GM23338 (cell line): ENCODE data around the gene STK33. TPM values are rescaled to one million over a fixed set of nuclear protein-coding genes. Genes with fewer than 3 reads are reported as not detected.
"Not testable (repeated sequence)": the region's sequence is repeated elsewhere in the genome, so short reads cannot be mapped to it uniquely, and the experiment has no call there.

Source experiments
- ATAC-seq: fragments of 200-7000 bp; cut with Tn5 transposase; 3 replicates; pipeline ENCODE4 v1.9.1; 2020
- DNase-seq: peaks from one replicate; pipeline ENCODE4 v3.0.0-alpha.2; 2015; ENCODE audit warnings: low spot score
- H2AFZ ChIP-seq: fragments of 200-600 bp; sonication (generic); 2 replicates; pipeline ENCODE4 v1.8.0; 2016; ENCODE audit warnings: antibody characterized with exemption, mild to moderate bottlenecking, moderate library complexity
- H3F3A ChIP-seq: fragments of 200-600 bp; sonication (generic); replicated peaks from 2 replicates; pipeline ENCODE4 v1.8.0; 2017; ENCODE audit warnings: antibody characterized with exemption, mixed run types, low read depth
- H3K27ac ChIP-seq: fragments of 200-600 bp; sonication (generic); 2 replicates; pipeline ENCODE4 v1.6.1; 2016; ENCODE audit warnings: low read depth
- H3K27me3 ChIP-seq: fragments of 200-600 bp; sonication (generic); 2 replicates; pipeline ENCODE4 v1.8.0; 2016; ENCODE audit warnings: mild to moderate bottlenecking, mixed run types, moderate library complexity; ENCODE audit not compliant: insufficient read depth
- H3K36me3 ChIP-seq: fragments of 200-600 bp; sonication (generic); 2 replicates; pipeline ENCODE4 v1.8.0; 2016; ENCODE audit warnings: mild to moderate bottlenecking; ENCODE audit not compliant: insufficient read depth
- H3K4me1 ChIP-seq: fragments of 200-600 bp; sonication (generic); 2 replicates; pipeline ENCODE4 v1.8.0; 2016; ENCODE audit warnings: mild to moderate bottlenecking, moderate library complexity; ENCODE audit not compliant: insufficient read depth
- H3K4me2 ChIP-seq: fragments of 200-600 bp; sonication (generic); 2 replicates; pipeline ENCODE4 v1.7.1; 2017; ENCODE audit warnings: mixed run types
- H3K4me3 ChIP-seq: fragments of 200-600 bp; sonication (generic); 2 replicates; pipeline ENCODE4 v1.6.1; 2016; ENCODE audit warnings: mixed run types
- H3K79me2 ChIP-seq: fragments of 200-600 bp; sonication (generic); replicated peaks from 2 replicates; pipeline ENCODE4 v1.8.0; 2017; ENCODE audit warnings: mild to moderate bottlenecking; ENCODE audit not compliant: insufficient read depth
- H3K9me2 ChIP-seq: fragments of 200-600 bp; sonication (generic); 2 replicates; pipeline ENCODE4 v1.8.0; 2017; ENCODE audit not compliant: insufficient read depth
- H4K20me1 ChIP-seq: fragments of 200-600 bp; sonication (generic); replicated peaks from 2 replicates; pipeline ENCODE4 v1.8.0; 2017; ENCODE audit warnings: mild to moderate bottlenecking; ENCODE audit not compliant: insufficient read depth
- H3K27ac Mint-ChIP-seq: 2 replicates; pipeline ENCODE4 v1.8.0; 2020; ENCODE audit warnings: inconsistent platforms, mild to moderate bottlenecking, moderate library complexity, mixed read lengths
- H3K27me3 Mint-ChIP-seq: 3 replicates; pipeline ENCODE4 v1.8.0; 2022; ENCODE audit warnings: low read depth, mild to moderate bottlenecking, moderate library complexity, mixed read lengths, inconsistent platforms; ENCODE audit not compliant: insufficient read depth, poor library complexity
- H3K36me3 Mint-ChIP-seq: 3 replicates; pipeline ENCODE4 v1.8.0; 2021; ENCODE audit warnings: low read depth, mild to moderate bottlenecking, inconsistent platforms, moderate library complexity, mixed read lengths
- H3K4me1 Mint-ChIP-seq: 3 replicates; pipeline ENCODE4 v1.8.0; 2020; ENCODE audit warnings: mild to moderate bottlenecking, inconsistent platforms, mixed read lengths
- H3K4me3 Mint-ChIP-seq: 3 replicates; pipeline ENCODE4 v1.8.0; 2021; ENCODE audit warnings: moderate library complexity, mild to moderate bottlenecking, inconsistent platforms, mixed read lengths
- H3K9me3 Mint-ChIP-seq: 3 replicates; pipeline ENCODE4 v1.8.0; 2020; ENCODE audit warnings: moderate library complexity, mild to moderate bottlenecking, inconsistent platforms, mixed read lengths
- CREB1 ChIP-seq: fragments of 250-450 bp; sonication (Bioruptor Pico); IDR thresholded peaks from 2 replicates; pipeline ENCODE4 v1.5.0; 2020; ENCODE audit warnings: low read depth, mild to moderate bottlenecking, moderate library complexity
- EZH2 ChIP-seq: fragments of 200-600 bp; sonication (generic); IDR thresholded peaks from one replicate; pipeline ENCODE4 v1.8.0; 2017; ENCODE audit warnings: antibody characterized with exemption, mild to moderate bottlenecking, low read depth; ENCODE audit not compliant: unreplicated experiment
- EZH2phosphoT487 ChIP-seq: fragments of 200-600 bp; sonication (generic); IDR thresholded peaks from one replicate; pipeline ENCODE4 v1.8.1; 2018; ENCODE audit warnings: antibody characterized with exemption; ENCODE audit not compliant: unreplicated experiment
- NANOG ChIP-seq: IDR thresholded peaks from 2 replicates; pipeline ENCODE4 v1.6.1; 2016; ENCODE audit warnings: antibody characterized with exemption, borderline replicate concordance
- ZNF114 ChIP-seq: fragments of 250-450 bp; sonication (Bioruptor Pico); IDR thresholded peaks from 2 replicates; pipeline ENCODE4 v1.5.0; 2020; ENCODE audit warnings: mild to moderate bottlenecking, moderate library complexity
- ZNF331 ChIP-seq: fragments of 250-450 bp; sonication (Bioruptor Pico); IDR thresholded peaks from 2 replicates; pipeline ENCODE4 v1.5.0; 2020; ENCODE audit warnings: low read depth, mild to moderate bottlenecking, moderate library complexity
- polyA plus RNA-seq: library from polyadenylated mRNA; unstranded; fragments of >200 nt; fragmentation: Nextera tagmentation; extraction: Ambion mirVana; gene quantifications from 2 replicates; pipeline ENCODE4 v1.2.1, GENCODE V29; 2016
- total RNA-seq: library from RNA; depleted of rRNA; stranded (reverse); fragments of >200 nt; shearing (Covaris generic); gene quantifications from 2 replicates; pipeline ENCODE4 v1.2.3, GENCODE V29; 2014
- TF ChIP-seq, protein P1 (sequence below): IDR thresholded peaks from 2 replicates; pipeline ENCODE4 v1.6.1; 2016; ENCODE audit warnings: antibody characterized with exemption
- TF ChIP-seq, protein P2 (sequence below), 2 experiments: fragments of 200-600 bp in 1 of 2; sonication (generic) in 1 of 2; conservative IDR thresholded peaks; 2 replicates each; pipeline versions ENCODE4 v1.5.1 to v1.6.1; 2016 to 2017; ENCODE audit warnings: antibody characterized with exemption in 2 of 2, low read depth in 2 of 2, mild to moderate bottlenecking in 2 of 2, moderate library complexity in 1 of 2

STK33 gene
- total and polyA plus RNA-seq, 2 experiments from 2014 or later: 17.2 to 18.2 TPM

DNA sequence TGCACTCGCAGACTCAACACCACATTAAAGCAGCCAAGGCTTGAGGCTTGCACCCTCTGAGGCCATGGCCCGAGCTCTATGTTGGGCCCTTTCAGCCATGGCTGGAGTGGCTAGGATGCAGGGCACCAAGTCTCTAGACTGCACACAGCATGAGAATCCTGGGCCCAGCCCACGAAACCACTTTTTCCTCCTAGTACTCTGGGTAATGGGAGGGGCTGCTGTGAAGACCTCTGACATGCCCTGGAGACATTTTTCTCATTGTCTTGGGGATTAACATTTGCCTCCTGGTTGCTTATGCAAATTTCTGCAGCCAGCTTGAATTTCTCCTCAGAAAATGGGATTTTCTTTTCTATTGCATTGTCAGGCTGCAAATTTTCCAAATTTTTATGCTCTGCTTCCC lies 127.1 kb downstream of the STK33 start:
- H4K20me1 ChIP-seq, H3K79me2 ChIP-seq, H3K27me3 Mint-ChIP-seq, H3K4me1 ChIP-seq, H3K4me2 ChIP-seq, H3K4me1 Mint-ChIP-seq, H2AFZ ChIP-seq, H3K27me3 ChIP-seq, DNase-seq, H3K4me3 ChIP-seq, H3K27ac ChIP-seq, H3K4me3 Mint-ChIP-seq, H3F3A ChIP-seq, H3K9me2 ChIP-seq, ATAC-seq: not testable (repeated sequence)
- peaks cover 37% of the 10 kb centered on the region for H3K9me3 Mint-ChIP-seq
- H3K36me3 Mint-ChIP-seq: peaks cover 36% of the 10 kb centered on the region
- peaks cover 12% of the 10 kb centered on the region; the same call in 1 of the 2 replicates for H3K36me3 ChIP-seq
- H3K27ac Mint-ChIP-seq: peak overlapping the region; percentile 48; the same call in 1 of the 2 replicates

DNA sequence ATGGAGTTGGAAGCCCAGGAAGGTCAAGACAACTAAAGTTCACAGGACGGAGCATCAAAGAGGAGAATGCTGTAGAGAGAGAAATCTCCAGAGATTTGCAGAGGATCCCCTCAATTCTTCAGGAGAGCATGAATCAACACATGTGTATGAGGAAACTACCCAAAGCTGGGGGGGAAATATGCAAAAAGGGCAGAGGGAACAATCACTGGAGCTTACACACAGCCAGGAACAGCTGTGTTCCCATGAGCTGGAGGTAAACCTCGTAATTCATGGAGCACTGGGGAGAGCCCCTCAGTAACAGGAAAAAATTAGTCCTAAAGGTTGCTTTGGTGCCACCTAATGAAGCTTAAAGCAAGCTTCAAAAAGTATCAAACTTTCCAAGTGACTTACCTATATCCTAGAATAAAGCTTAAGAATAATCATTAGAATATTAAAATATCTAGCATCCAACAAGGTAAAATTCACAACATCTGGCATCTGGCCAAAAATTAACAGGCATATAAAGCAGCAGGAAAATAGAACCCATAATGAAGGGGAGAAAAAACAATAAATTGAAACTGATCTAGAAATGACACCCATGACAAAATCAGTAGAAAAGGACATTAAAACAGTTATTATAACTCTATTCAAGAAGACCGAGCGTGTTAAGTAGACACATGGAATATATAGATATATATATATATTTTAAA lies 134.2 kb downstream of the STK33 start:
- Histone ChIP-seq H3F3A (no peaks in the 10 kb centered on the region), H3K27me3 (no peaks in the 10 kb centered on the region), H3K4me3 (no peak overlapping the region), H3K79me2 (no peaks in the 10 kb centered on the region), H4K20me1 (no peaks in the 10 kb centered on the region), H3K4me2 (no peak overlapping the region), H3K36me3 (no peaks in the 10 kb centered on the region), H3K9me2 (no peaks in the 10 kb centered on the region), H2AFZ (no peak overlapping the region), H3K4me1 (no peaks in the 10 kb centered on the region), H3K27ac (no peak overlapping the region)
- Mint-ChIP-seq H3K4me1 (peaks cover 4% of the 10 kb centered on the region), H3K4me3 (no peak overlapping the region), H3K27me3 (no peaks in the 10 kb centered on the region), H3K27ac (no peak overlapping the region), H3K9me3 (no peaks in the 10 kb centered on the region), H3K36me3 (no peaks in the 10 kb centered on the region)
- DNase-seq: no peak
- TF ChIP-seq, protein P1, sequence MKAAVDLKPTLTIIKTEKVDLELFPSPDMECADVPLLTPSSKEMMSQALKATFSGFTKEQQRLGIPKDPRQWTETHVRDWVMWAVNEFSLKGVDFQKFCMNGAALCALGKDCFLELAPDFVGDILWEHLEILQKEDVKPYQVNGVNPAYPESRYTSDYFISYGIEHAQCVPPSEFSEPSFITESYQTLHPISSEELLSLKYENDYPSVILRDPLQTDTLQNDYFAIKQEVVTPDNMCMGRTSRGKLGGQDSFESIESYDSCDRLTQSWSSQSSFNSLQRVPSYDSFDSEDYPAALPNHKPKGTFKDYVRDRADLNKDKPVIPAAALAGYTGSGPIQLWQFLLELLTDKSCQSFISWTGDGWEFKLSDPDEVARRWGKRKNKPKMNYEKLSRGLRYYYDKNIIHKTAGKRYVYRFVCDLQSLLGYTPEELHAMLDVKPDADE: no peak
- no peak for TF ChIP-seq CREB1 (CRISPR knock-in tag)
- no peak for ATAC-seq

DNA sequence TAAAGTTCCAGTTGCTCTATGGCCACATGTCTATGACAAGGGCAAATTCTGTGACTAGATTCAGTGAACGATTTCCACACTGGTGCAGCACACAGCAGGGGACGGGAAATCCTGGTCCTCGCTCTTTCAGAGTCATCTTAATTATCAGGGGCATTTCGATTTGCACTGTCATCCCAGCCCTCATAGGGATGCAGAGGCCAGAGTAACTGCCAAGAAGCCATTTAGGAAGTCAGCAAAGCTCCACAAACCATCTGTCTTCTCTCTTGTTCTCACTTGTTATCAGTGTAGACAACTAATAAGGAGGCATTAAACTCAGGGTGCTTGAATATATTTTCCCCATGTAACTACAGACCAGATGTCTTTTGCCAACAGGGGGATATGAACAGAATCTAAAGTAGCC lies 151.7 kb downstream of the STK33 start:
- H3K27me3 Mint-ChIP-seq: peaks cover 3% of the 10 kb centered on the region
- no peak for TF ChIP-seq ZNF331 (CRISPR knock-in tag)
- TF ChIP-seq ZNF114: no peak
- TF ChIP-seq EZH2: no peak
- TF ChIP-seq EZH2phosphoT487: no peak
- TF ChIP-seq NANOG: no peak
- TF ChIP-seq, protein P2, sequence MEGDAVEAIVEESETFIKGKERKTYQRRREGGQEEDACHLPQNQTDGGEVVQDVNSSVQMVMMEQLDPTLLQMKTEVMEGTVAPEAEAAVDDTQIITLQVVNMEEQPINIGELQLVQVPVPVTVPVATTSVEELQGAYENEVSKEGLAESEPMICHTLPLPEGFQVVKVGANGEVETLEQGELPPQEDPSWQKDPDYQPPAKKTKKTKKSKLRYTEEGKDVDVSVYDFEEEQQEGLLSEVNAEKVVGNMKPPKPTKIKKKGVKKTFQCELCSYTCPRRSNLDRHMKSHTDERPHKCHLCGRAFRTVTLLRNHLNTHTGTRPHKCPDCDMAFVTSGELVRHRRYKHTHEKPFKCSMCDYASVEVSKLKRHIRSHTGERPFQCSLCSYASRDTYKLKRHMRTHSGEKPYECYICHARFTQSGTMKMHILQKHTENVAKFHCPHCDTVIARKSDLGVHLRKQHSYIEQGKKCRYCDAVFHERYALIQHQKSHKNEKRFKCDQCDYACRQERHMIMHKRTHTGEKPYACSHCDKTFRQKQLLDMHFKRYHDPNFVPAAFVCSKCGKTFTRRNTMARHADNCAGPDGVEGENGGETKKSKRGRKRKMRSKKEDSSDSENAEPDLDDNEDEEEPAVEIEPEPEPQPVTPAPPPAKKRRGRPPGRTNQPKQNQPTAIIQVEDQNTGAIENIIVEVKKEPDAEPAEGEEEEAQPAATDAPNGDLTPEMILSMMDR (conservative IDR thresholded peaks at IDR 0.05; ENCODE audit: low read depth in 2 of 2): no peak

More for the DNA sequence above, 151.7 kb downstream of the STK33 start:
- H2AFZ ChIP-seq: no peak overlapping the region
- DNase-seq (peak; percentile 27), ATAC-seq (no peak)
- no peaks in the 10 kb centered on the region for H3F3A ChIP-seq
- H3K4me3 ChIP-seq: no peak overlapping the region
- H3K27me3 ChIP-seq: no peaks in the 10 kb centered on the region
- H3K79me2 ChIP-seq: no peaks in the 10 kb centered on the region
- Mint-ChIP-seq H3K4me1 (peaks cover 5% of the 10 kb centered on the region; the same call in 2 of the 3 replicates), H3K4me3 (no peak overlapping the region), H3K9me3 (no peaks in the 10 kb centered on the region; the same call in 2 of the 3 replicates), H3K27ac (peak overlapping the region; percentile 51; the same call in 1 of the 2 replicates), H3K36me3 (peaks cover 3% of the 10 kb centered on the region; the same call in 1 of the 3 replicates)
- H3K36me3 ChIP-seq: no peaks in the 10 kb centered on the region
- H3K9me2 ChIP-seq: no peaks in the 10 kb centered on the region
- H3K27ac ChIP-seq: no peak overlapping the region
- H3K4me2 ChIP-seq: no peak overlapping the region
- 0 out of 2 replicates have a peak, but pooled peaks cover 3% of the 10 kb centered on the region for H4K20me1 ChIP-seq
- 0 out of 2 replicates have a peak, but pooled peaks cover 5% of the 10 kb centered on the region for H3K4me1 ChIP-seq
